HG03469 (cell line): Measurements from ENCODE around the gene WNT4.

Source experiments
- ATAC-seq: cut with Tn5 transposase; IDR thresholded peaks from one replicate; pipeline ENCODE4 v1.9.1; 2021; ENCODE audit warnings: mild to moderate bottlenecking, moderate library complexity, moderate number of reproducible peaks; ENCODE audit not compliant: unreplicated experiment

WNT4 gene

DNA sequence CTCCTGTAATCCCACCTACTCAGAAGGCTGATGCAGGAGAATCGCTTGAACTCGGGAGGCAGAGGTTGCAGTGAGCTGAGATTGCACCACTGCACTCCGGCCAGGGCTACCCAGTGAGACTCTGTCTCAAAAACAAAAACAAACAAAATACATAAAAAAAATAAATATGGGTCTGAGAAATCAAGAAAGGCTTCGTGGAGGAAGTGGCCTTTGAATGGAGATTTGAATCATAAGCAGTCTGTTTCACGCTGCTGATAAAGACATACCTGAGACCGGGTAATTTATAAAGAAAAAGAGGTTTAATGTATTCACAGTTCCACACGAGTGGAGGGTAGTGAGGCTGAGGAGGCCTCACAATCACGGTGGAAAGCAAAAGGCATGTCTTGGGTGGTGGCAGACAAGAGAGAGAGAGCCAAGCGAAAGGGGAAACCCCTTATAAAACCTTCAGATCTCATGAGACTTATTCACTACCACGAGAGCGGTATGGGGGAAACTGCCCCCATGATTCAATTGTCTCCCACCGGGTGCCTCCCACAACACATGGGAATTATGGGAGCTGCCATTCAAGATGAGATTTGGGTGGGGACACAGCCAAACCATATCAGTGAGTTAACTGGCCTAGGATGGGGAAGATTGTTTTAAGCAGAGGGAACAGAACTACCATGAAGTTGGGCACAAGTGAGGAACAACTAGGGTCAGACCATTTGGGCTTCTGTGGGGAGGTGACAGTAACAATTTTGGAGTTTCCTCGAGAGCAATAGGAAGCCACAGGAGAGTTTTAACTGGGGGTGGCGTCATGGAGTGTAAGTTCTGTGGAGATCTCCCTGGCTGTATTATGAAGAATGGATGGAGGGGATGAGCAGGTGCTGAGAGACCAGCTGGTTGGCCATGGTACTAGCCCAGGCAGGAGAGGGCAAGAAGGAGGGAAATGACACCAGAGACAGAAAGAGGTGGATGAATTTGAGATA, 22.2 kb upstream of the WNT4 start:
- no peak for ATAC-seq

- ATAC-seq, result no peak
Observed at GRCh38 chr1:22163564-22163963, 20.7 kb upstream of the WNT4 start.

DNA sequence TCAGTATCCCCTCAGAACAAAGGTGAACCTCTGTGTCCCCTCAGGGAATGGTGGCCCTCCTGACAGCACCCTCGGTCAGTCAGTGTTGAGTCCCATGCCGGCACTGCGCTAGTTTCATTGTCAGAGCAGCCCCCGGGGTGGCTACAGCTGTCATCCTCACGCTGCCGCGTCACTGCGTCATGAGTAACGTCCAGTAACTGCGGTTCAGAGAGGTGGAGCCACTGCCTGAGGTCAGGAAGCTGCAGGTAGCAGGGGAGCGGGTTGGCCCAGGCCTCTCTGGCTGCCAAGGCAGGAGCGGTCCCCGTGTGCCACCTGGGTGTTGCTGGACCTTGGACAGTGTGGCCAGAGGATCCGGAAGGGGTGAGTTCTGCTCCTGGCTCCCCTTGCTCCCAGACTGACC, 20.2 kb upstream of the WNT4 start:
- ATAC-seq, result no peak

DNA sequence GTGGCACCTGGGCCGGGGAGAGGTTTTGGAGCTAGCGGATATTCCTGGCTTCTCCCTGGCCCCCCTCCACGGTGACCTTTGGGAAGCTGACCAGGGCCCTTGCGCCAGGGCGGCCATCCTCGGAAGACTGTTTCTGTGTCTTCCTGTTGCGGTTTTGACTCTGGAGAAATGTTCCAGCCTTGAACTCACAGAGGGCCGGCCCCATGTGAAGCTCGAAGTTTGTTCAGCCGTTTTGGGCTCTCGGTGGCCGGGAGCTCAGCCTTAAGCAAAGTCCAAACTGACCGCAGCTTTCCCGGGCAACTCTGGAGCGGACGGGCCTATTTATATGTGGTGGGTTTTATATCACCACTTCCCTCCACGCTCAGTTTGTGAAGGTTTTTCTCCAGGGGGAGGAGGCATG, 17.0 kb upstream of the WNT4 start:
- no peak for ATAC-seq

- no peak for ATAC-seq
Observed at GRCh38 chr1:22158654-22159053, 15.8 kb upstream of the WNT4 start.

DNA sequence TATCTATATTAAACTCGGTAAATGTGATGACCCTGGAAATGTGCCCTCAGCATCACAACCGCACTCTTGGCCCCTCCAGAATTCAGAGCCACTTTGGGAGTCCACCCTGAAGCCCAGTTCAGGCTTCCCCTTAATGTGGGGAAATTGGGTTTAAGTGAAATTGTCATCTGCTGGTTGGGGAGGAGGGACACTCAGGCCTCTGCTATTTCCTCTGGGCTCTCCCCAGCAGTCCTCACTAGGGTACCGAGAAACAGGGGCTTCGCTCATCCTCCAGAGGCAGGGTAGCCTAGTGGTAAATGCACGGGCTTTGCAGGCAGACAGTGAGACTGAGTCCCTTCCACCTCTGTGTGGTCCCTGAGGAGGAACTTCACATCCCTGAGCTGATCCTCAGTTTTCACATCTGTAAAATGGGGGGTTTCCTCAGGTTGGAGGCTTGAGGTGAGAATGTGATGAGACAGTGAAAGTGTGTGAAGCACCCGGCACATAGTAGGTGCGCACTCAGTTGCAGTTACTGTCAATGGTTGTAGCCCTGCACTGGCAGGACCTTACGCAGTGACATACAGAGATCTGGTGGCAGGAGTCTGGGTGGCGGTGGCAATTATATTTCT, 14.6 kb upstream of the WNT4 start:
- ATAC-seq, result no peak

- no peak for ATAC-seq
Observed at GRCh38 chr1:22155517-22155916, 12.6 kb upstream of the WNT4 start.

GRCh38 chr1:22154626-22155025, 11.7 kb upstream of the WNT4 start:
- no peak for ATAC-seq

GRCh38 chr1:22153660-22154437, 11.0 kb upstream of the WNT4 start:
- no peak for ATAC-seq

DNA sequence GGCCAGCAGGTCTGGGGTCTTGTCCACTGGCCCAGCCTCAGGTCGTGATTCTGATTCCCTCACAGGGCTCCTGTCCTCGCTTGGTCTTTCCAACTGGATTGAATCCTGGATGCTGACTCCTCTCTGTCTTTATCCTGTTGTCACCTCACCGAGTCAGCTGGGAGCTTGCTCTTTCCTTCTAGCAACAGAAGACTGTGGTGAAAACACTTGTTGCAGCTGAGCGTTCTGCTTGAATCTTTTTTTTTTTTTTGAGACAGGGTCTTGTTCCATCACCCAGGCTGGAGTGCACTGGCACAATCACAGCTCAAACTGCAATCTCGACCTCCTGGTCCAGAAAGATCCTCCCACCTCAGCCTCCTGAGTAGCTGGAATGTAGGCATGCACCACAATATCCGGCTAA, 8.0 kb upstream of the WNT4 start:
- no peak for ATAC-seq

DNA sequence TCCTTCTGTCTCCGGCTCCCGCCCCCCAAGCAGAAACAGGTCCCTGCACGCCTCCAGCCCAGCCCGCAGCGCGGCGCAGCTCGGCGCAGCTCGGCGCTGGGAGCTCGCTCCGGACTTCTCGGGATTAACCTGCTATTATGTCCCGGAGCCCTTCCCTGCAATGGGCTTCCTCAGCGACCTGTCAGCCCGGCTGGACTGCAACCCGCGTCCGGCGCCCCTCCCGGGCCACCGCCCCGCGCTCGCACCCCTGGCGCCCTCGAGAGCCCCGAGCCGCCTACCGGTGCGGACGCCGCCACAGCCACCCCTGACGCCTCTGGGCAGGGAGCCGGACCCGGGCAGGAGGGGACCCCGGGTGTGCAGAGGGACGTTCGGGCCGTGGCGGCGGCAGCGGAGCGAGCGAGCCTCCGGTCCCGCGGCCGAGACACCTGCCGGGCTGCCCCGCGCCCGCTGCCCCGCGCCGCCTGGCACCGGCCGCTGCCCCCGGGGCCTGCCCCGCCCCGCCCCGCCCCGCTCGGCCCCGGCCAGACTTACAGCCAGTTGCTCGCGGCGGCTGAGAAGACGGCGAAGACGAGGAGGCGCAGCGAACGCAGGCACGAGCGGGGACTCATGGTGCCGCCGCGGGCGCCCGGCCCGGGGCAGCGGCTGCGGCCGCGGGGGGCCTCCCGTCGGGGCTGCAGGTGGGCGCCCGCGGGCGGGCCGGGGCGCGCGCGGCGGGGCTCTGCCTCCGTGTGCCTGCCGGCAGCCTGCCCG, 407 bp downstream of the WNT4 start:
- ATAC-seq, result no peak

GRCh38 chr1:22141554-22142314, 1.2 kb downstream of the WNT4 start:
- ATAC-seq, result no peak

DNA sequence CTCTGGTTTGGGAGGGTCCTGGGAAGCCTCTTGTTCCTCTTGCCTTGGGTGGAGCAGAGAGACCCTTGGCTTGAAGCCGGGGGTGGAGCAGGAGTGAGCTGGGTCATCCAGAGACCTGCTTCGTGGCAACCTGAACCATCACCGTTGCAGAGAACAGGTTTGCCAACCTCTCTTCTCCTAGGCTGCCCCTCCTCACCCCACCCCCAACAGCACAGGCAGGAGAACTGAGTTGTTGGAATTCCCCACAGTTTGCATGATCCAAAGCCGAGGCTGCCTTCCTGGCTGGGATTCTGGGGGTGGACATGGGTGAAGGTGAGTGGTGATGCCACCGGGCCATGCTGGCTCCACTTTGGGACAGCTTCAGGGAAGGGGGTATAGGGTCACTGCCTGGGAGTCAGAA, 2.2 kb downstream of the WNT4 start:
- ATAC-seq, result no peak

GRCh38 chr1:22139817-22140216, 3.1 kb downstream of the WNT4 start:
- no peak for ATAC-seq

GRCh38 chr1:22139066-22139594, 3.8 kb downstream of the WNT4 start:
- ATAC-seq, result no peak

DNA sequence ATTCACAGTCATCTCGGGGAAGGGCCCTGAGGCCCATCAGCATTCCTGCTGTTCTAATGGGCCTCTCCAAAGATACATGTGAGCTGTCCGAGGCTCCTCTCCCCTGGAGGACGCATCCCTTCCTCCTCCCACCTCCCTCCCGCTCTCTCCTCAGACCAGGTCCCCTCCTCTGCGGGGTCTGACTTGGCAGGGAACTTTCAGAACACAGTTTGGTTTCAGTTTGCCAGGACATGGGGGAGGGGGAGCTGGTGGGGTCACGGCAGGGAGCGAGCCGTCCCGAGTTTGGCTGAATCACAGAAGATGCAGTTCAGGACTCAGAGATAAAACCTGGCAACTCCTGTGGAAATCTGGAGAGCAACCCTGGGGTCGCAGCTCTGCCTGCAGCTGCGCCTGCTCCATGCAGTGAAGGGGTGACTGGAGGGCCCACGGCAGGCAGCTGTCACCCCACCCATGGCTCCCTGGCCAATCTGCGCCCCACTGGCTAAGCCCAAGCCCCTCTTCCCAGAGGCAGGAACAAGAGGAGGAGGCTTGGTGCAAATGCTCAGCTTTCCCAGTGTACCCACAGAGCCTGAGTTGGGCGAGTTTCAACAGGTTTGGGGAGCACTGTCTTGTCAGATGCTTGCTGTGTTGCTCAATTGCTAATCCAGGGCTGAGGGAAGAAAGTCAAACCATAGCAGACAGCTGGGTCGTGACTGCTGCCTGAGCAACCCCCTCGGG, 5.7 kb downstream of the WNT4 start:
- ATAC-seq, result no peak

- no peak for ATAC-seq
Observed at GRCh38 chr1:22133931-22134324, 9.0 kb downstream of the WNT4 start.

- no peak for ATAC-seq
Observed at GRCh38 chr1:22133247-22133930, 9.5 kb downstream of the WNT4 start.
